A204.1 (cell line): ENCODE measurements around the gene NACC2.

Experiments used
- FAIRE-seq: peaks from 2 replicates; lab custom pipeline; 2012; peaks lifted over from hg19 to GRCh38; lab: Jason Lieb, UNC

Gene NACC2

DNA sequence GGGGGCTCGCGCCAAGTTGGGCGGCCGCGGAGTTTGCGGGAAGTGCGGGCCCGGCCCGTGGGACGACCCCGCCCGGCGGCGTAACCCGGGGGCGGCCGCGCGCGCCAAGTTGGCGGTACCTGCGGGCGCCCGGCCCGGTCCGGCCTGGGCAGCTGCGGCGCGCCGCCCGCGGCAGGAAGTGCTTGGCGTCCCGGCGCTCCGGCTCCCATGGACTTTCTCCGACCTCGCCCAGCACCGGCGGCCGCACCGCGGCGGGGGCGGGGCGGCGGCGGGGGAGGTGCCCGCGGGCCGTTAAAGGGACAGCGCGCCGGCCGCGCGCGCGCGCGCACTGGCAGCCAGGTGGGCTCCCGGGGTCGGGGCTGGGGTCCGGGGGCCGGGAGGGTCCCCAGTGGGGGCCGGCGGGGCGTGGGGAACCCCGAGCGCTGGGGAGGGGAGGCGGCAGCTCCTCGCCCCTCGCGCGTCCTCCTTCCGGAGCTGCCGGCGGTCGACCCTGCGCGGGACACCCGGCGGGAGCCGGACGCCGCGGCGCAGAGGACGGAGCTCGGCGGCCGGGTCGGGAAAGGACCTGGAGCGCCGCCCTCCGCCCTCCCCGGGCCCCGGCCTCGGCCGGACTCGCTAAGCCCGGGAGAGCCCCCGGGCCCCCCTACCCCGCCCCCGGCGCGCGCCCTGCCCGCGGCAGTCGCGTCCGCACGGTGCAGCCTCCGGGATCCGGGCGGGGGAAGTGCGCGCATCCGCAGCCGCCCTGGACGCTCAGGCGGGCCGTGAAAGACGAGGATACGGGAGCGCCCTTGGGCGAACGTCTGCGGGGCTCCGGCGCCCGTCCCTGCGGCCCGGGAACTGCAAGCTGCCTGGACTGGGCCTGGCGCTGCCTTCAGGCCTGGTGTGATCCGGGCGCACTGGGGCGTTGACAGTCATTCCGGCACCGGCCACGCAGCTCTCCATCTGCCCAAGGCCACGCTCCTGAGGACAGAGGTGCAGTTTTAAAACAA, at the start of gene NACC2:
TSS of gene NACC2 (minus strand) at position 220 of the 989 bp plus-strand sequence. CDS start 44,768 bp downstream, outside the sequence.
- FAIRE-seq: no peak

GRCh38 chr9:136144450-136144849, 49.4 kb upstream of the NACC2 start:
- no peak for FAIRE-seq

DNA sequence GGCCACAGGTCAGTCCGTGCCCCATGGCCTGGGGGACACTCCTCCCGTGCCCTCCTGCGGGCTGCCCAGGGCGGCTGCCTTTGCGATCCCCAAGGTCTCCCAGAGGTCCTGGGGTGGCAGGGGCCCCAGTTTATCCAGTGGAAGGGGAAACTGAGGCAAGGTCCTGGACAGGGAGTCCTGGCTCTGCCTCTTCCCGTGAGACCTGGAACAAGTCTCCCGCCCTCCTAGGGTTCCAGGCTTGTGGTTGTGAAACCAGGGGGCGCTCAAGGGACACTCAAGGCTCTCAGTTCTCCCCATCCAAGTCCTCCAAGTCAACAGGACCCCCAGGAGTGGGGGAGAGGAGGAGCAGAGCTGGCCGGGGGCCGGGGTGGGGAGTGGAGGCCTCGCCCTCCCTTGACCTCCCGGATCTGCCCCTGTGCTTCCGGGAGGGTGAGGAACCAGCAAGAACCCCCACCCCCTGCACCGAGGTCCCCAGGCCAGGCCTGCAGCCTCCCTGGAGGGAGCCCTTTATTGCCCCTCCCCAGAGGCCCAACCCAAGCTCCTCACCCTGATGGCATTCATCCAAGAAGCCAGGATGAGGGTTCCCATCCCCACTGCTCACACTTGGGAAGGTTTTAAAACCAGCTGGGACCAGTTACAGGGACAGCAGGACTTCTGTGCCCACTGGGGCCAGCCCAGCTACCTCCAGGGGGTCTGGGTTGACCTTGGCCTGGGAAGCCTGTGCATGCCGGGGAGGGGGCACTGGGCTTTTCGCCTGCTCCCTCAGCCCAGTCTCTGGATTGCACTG, 48.3 kb upstream of the NACC2 start:
- FAIRE-seq: no peak

GRCh38 chr9:136142859-136143214, 47.7 kb upstream of the NACC2 start:
- no peak for FAIRE-seq

DNA sequence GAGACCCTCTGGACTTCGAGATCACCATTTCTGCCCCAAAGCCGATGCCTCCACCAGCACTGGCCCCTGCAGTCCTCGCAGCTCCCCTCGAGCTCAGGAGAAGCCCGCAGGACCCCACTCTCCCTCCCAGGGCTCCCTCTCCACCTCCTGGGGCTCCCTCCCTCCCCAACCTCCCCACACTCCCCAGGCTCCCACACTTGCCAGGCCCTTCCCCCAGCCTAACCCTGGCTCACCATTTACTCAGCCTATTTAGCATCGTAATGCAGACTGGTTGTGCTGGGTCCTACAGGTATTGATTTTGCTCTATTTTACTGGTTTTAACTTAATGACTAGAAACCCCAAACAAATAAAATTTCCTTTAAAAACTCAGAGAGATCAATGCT, 47.3 kb upstream of the NACC2 start:
- FAIRE-seq: no peak

GRCh38 chr9:136141682-136142413, 46.8 kb upstream of the NACC2 start:
- FAIRE-seq: no peak

- FAIRE-seq: no peak
These were observed 45.9 kb upstream of the NACC2 start for GRCh38 chr9:136140966-136141365.

- FAIRE-seq: no peak
These were observed 45.0 kb upstream of the NACC2 start for GRCh38 chr9:136140046-136140445.

- FAIRE-seq: no peak
These were observed 43.5 kb upstream of the NACC2 start for GRCh38 chr9:136138566-136138965.

GRCh38 chr9:136137321-136138265, 42.5 kb upstream of the NACC2 start:
- no peak for FAIRE-seq

DNA sequence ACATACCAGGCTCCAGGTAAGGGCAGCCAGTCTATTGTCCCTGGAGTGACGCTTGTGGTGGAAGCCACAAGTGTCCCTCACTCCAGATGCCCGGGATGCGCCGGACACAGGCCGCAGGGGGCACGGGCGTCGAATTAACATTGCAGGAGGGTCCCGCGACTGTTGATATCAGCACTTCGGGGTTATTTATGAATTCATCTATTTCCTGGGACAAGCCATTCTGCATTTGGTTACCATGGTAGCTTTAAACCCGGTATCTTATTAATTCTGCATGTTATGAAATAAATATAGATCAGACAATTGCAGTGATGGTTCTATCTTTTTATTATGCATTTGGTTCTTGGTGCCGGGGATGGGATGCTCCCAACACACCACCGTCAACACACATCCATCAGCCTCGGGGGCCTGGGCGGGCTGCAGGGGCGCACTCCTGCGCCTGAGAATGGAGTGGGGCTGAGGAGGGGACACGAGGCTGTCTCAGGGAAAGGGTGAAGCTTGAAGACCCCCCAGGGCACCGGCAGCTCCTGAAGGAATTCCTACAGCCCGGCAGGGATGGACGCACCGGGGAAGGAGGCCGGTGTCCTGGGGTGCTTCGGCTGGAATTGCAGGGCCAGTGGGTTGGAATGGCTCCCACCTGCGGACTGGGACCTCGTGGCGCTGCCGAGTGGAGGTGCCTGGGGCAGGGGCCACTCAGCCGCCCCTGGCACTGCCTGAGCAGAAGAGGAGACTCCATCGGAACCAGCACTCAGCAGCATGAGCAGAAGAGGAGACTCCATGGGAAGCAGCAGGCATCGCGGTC, 41.2 kb upstream of the NACC2 start:
- no peak for FAIRE-seq

GRCh38 chr9:136135326-136136126, 40.4 kb upstream of the NACC2 start:
- FAIRE-seq: no peak

DNA sequence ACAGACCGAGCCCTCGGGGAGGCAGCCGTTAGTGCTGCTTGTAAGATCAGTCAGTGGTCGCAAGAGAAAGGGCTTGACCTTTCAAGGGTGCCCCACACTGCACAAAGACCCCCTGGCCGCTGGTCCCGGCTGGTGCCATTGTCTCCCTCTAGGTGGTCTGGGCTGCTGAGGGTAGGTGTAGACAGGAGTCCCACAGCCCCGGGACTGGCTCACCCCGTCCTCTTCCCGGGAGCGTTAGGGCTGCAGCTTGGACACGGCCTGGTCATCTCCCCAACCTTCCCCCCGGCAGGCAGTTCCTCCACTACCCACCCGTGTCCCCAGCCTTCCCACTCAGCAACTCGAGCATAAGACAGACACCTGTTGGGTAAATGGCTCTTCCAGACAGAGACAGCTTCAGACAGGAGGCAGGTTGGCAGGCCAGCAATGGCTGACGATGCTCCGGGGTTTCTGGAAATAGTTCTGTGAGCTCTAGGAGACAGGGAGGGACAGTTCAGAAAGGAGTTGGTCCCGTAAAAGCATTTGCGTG, 38.9 kb upstream of the NACC2 start:
- no peak for FAIRE-seq

DNA sequence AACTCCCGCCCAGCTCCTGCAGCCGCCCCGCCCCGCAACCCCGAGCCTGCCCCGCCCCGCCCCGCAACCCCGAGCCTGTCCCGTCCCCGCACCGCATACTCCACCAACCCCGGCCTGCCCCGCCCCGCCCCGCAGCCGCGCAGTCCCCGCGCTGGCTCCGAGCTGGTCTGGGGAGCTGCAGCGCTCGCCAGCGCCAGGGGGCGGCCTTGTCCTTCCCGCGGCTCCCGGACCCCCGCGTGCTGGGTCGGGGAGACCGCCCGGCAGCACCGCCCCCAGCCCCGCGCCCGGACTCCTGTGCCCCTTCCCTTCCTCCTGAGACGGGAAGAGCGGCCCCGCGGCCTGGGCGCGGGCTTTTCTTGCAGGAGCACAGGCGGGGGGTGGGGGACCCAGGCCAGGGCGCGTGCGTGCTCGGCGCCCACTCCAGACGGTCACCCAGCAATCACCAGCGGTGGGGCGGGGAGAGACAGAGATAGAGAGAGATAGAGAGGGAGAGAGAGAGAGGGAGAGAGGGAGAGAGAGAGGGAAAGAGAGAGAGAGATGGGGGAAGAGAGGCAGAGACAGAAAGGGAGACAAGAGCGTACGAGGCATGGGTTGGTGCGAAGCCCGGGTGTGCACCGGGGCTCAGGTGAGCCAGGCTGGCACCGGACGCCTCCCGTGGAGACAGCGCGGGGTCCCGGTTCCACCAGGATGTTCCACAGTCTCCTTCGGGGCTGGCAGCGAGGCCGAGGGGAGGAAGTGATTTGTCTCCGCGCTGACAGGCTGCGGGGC, 38.3 kb upstream of the NACC2 start:
- FAIRE-seq: no peak

DNA sequence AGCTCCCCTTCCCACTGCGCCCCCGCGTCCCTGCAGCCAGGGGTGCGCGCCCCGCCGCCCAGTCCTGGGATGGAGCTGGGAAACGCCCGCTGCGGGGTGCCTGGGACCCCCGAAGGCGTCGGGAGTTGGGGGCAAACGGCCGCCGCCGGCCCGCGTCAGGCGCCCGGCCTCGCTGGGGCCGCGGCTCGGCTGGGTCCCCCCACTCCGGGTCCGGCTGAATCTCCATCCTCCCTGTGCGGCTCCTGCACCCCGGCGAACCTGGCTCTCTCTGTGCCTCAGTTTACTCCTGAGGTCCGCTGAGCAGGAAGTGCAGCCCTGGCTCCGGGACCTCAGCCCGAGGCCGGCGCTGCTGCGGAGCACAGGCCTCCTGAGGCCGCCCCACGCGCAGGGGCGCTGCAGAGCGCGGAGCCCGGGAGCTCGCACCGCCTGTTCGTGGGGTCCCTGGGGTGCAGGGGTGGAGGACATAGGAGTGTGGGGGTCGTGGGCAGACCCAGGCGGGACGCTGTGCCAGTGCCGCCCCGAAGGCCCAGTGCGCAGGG, 37.5 kb upstream of the NACC2 start:
- no peak for FAIRE-seq

GRCh38 chr9:136131629-136132511, 36.8 kb upstream of the NACC2 start:
- FAIRE-seq: no peak

DNA sequence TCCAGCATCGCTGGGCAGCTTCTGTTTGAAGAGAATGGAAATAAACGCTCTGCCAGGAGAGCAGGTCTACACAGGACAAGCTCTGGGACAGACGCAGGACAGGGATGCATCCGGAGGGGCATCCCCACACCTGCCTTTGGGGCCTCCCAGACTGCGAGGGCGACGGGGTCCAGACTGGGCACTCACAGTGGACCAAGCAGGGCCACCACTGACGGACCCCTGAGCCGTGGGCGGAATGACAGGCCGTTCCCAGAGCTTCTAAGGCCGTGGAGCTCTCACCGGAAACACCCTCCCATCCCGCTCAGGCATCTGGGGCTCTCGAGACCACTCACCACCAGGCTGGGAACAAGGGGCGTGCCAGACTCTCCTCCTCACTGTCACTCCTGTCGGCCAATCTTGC, 34.1 kb upstream of the NACC2 start:
- no peak for FAIRE-seq
